B cell (primary cell): Measurements from ENCODE around the gene COG1. TPM values are rescaled to one million over a fixed set of nuclear protein-coding genes. Genes with fewer than 3 reads are reported as not detected.

ENCODE experiments used
- ATAC-seq: fragments of 200-7000 bp; cut with Tn5 transposase; one replicate; pipeline ENCODE4 v1.10.0; 2021; ENCODE audit warnings: low read depth, mild to moderate bottlenecking, moderate number of reproducible peaks, moderate library complexity
- CTCF ChIA-PET: fragments of 350-600 bp; sonication (Branson Sonifier 250); formaldehyde crosslinking; loops from one replicate; lab custom pipeline; 2021; ENCODE audit warnings: antibody characterized with exemption, inconsistent platforms; lab: Charles Lee
- POLR2A ChIA-PET: fragments of 350-600 bp; sonication (Branson Sonifier 250); formaldehyde crosslinking; loops from one replicate; lab custom pipeline; 2021; ENCODE audit warnings: antibody characterized with exemption; lab: Charles Lee
- DNase-seq: peaks from one replicate; pipeline ENCODE4 v3.0.0; 2013
- H2AFZ ChIP-seq: 2 replicates; pipeline ENCODE4 v1.6.1; 2012; ENCODE audit warnings: mild to moderate bottlenecking, low read depth, low read length; ENCODE audit not compliant: insufficient read depth, poor library complexity, severe bottlenecking
- H3K27ac ChIP-seq, 2 donors: 1 replicate in 1 of 2; 2 replicates in 1 of 2; pipeline ENCODE4 v1.5.1; 2012 to 2013; ENCODE audit warnings: low read length in 2 of 2, mild to moderate bottlenecking in 2 of 2, moderate library complexity in 1 of 2
- H3K27me3 ChIP-seq, 4 experiments: fragments of 200-600 bp in 1 of 4; sonication (generic) in 1 of 4; replicated peaks in 1 of 4; 1 replicate in 2 of 4; 2 replicates in 2 of 4; pipeline versions ENCODE4 v1.6.1 to v1.7.0; 2013 to 2016; ENCODE audit warnings: low read length in 3 of 4, mild to moderate bottlenecking in 2 of 4, mixed read lengths in 1 of 4, moderate library complexity in 1 of 4; ENCODE audit not compliant: insufficient read depth in 4 of 4, control insufficient read depth in 3 of 4; ENCODE audit errors: control extremely low read depth in 1 of 4
- H3K36me3 ChIP-seq, 2 experiments: replicated peaks in 1 of 2; 1 replicate in 1 of 2; 2 replicates in 1 of 2; pipeline versions ENCODE4 v1.6.1 to v1.7.1; 2013; ENCODE audit warnings: low read length in 1 of 2; ENCODE audit not compliant: insufficient read depth in 2 of 2, control insufficient read depth in 1 of 2; ENCODE audit errors: control extremely low read depth in 1 of 2, extremely low read depth in 1 of 2
- H3K4me1 ChIP-seq, 2 donors: fragments of 200-600 bp in 1 of 2; sonication (generic) in 1 of 2; 1 replicate in 1 of 2; 2 replicates in 1 of 2; pipeline versions ENCODE4 v1.5.1 to v1.6.1; 2013 to 2017; ENCODE audit warnings: low read length in 2 of 2; ENCODE audit not compliant: control insufficient read depth in 2 of 2, insufficient read depth in 2 of 2
- H3K4me2 ChIP-seq: replicated peaks from 2 replicates; pipeline ENCODE3; 2012; ENCODE audit warnings: mild to moderate bottlenecking, low read depth, low read length; ENCODE audit not compliant: poor library complexity, severe bottlenecking
- H3K4me3 ChIP-seq, 5 experiments: fragments of 200-600 bp in 1 of 5; sonication (generic) in 1 of 5; 1 replicate in 3 of 5; 2 replicates in 2 of 5; pipeline versions ENCODE4 v1.5.1 to v1.7.0; 2011 to 2016; ENCODE audit warnings: low read length in 4 of 5, mild to moderate bottlenecking in 4 of 5, low read depth in 2 of 5, control low read depth in 1 of 5, moderate library complexity in 1 of 5; ENCODE audit not compliant: insufficient read depth in 1 of 5; ENCODE audit errors: control extremely low read depth in 1 of 5, extremely low read depth in 1 of 5
- H3K79me2 ChIP-seq: fragments of 200-600 bp; sonication (generic); one replicate; pipeline ENCODE4 v1.6.0; 2016; ENCODE audit warnings: low read length; ENCODE audit not compliant: control insufficient read depth, insufficient read depth
- H3K9ac ChIP-seq: fragments of 200-600 bp; sonication (generic); 2 replicates; pipeline ENCODE4 v1.6.1; 2017; ENCODE audit warnings: mild to moderate bottlenecking, low read length, moderate library complexity
- H3K9me3 ChIP-seq, 3 donors: one replicate each; pipeline versions ENCODE4 v1.6.1 to v1.7.1; 2013; ENCODE audit warnings: low read length in 2 of 3; ENCODE audit not compliant: control insufficient read depth in 2 of 3, insufficient read depth in 1 of 3; ENCODE audit errors: control extremely low read depth in 1 of 3
- H4K20me1 ChIP-seq: 2 replicates; pipeline ENCODE4 v1.6.0; 2012; ENCODE audit warnings: mild to moderate bottlenecking, low read length; ENCODE audit not compliant: insufficient read depth, control insufficient read depth, poor library complexity, severe bottlenecking
- H3K27ac Mint-ChIP-seq: one replicate; pipeline ENCODE4 v1.8.0; 2021; ENCODE audit warnings: mixed read lengths
- H3K27me3 Mint-ChIP-seq: one replicate; pipeline ENCODE4 v1.8.0; 2021; ENCODE audit warnings: mixed read lengths
- H3K4me1 Mint-ChIP-seq: one replicate; pipeline ENCODE4 v1.8.0; 2021; ENCODE audit warnings: mixed read lengths
- H3K4me3 Mint-ChIP-seq: one replicate; pipeline ENCODE4 v1.8.0; 2021; ENCODE audit warnings: mixed read lengths
- H3K9me3 Mint-ChIP-seq: one replicate; pipeline ENCODE4 v1.8.0; 2022; ENCODE audit warnings: mixed read lengths; ENCODE audit not compliant: insufficient read depth
- CTCF ChIP-seq: fragments of 200-600 bp; IDR thresholded peaks from one replicate; pipeline ENCODE4 v1.8.0; 2022; ENCODE audit warnings: antibody characterized with exemption, mild to moderate bottlenecking
- EZH2 ChIP-seq: IDR thresholded peaks from 2 replicates; pipeline ENCODE4 v1.6.1; 2012; ENCODE audit warnings: borderline replicate concordance, low read depth, mild to moderate bottlenecking, moderate library complexity, low read length; ENCODE audit not compliant: insufficient read depth, poor library complexity, severe bottlenecking
- WGBS: methylation state at CpG from one replicate; pipeline ENCODE4 v1.1.5; 2013; ENCODE audit warnings: missing lambda C conversion rate; ENCODE audit not compliant: insufficient coverage; 5-methylcytosine and 5-hydroxymethylcytosine counted together
- intact Hi-C: fragments of 100-400 bp; cut with micrococcal nuclease; formaldehyde crosslinking; loops from one replicate; pipeline ENCODE4 v1.10.0; 2022
- polyA plus RNA-seq: library from polyadenylated mRNA; depleted of rRNA; stranded (reverse); fragments of >200 nt; gene quantifications from 2 replicates; pipeline ENCODE4 v1.2.3, GENCODE V29; 2012
- total RNA-seq, 2 donors: library from RNA; stranded (reverse); fragments of 120-200 nt in 1 of 2; gene quantifications; 1 replicate in 1 of 2; 2 replicates in 1 of 2; pipeline versions ENCODE4 v1.2.3 to v1.2.4, GENCODE V29; 2013 to 2022

Gene COG1
- total and polyA plus RNA-seq, 2 donors (not counting 1 experiment from before 2014, with no cell fraction given) = 39.1 to 72.8 TPM

- H2AFZ ChIP-seq = no peak overlapping the region
- H4K20me1 ChIP-seq = no peaks in the 10 kb centered on the region
- no peak overlapping the region for H3K27ac ChIP-seq
- Mint-ChIP-seq H3K4me3 (no peak overlapping the region), H3K27me3 (no peaks in the 10 kb centered on the region), H3K27ac (no peak overlapping the region), H3K4me1 (peaks cover 2% of the 10 kb centered on the region), H3K9me3 (no peaks in the 10 kb centered on the region)
- no peak for TF ChIP-seq CTCF
- 84% methylated on average over 9 of the region's 16 CpGs for WGBS
- DNase-seq (no peak), ATAC-seq (no peak)
- H3K9ac ChIP-seq = no peak overlapping the region
- CTCF ChIA-PET = no interaction called here
- no peaks in the 10 kb centered on the region for H3K79me2 ChIP-seq
- no peaks in the 10 kb centered on the region for H3K36me3 ChIP-seq
- no peak overlapping the region for H3K4me3 ChIP-seq
- no peaks in the 10 kb centered on the region for H3K27me3 ChIP-seq
- H3K4me1 ChIP-seq = peaks cover under 1 to 4% of the 10 kb centered on the region in 2 donors
- no peaks in the 10 kb centered on the region for H3K9me3 ChIP-seq
- POLR2A ChIA-PET = no interaction called here
- intact Hi-C loops = no loop called here
- no peak overlapping the region for H3K4me2 ChIP-seq
These were observed 6.4 kb upstream of the COG1 start for GRCh38 chr17:73186283-73187050.

- DNase-seq (no peak), ATAC-seq (no peak)
- Histone ChIP-seq H3K79me2 (no peaks in the 10 kb centered on the region), H2AFZ (no peak overlapping the region), H3K27ac (no peak overlapping the region), H3K36me3 (no peaks in the 10 kb centered on the region), H3K4me3 (no peak overlapping the region), H3K4me2 (no peak overlapping the region), H3K9me3 (no peaks in the 10 kb centered on the region), H3K27me3 (no peaks in the 10 kb centered on the region), H4K20me1 (no peaks in the 10 kb centered on the region), H3K9ac (no peak overlapping the region), H3K4me1 (peaks cover 6 to 11% of the 10 kb centered on the region in 2 donors)
- TF ChIP-seq EZH2 (no peak), CTCF (no peak)
- H3K4me3 Mint-ChIP-seq = no peak overlapping the region
- WGBS = 97% methylated on average over 5 of the region's 9 CpGs
- H3K4me1 Mint-ChIP-seq = peaks cover 9% of the 10 kb centered on the region
- CTCF ChIA-PET = interaction anchor here (0.8 kb wide), 1 partner anchor 462 kb away, joined by 3 read pairs; no protein-coding TSS in a partner anchor
- no peaks in the 10 kb centered on the region for H3K27me3 Mint-ChIP-seq
- H3K9me3 Mint-ChIP-seq = no peaks in the 10 kb centered on the region
- intact Hi-C loops = no loop called here
- H3K27ac Mint-ChIP-seq = no peak overlapping the region
- POLR2A ChIA-PET = no interaction called here
These were observed 5.6 kb upstream of the COG1 start for GRCh38 chr17:73187203-73187769.
